ENCODE results near the gene LRR1. TPM values are rescaled to one million over a fixed set of nuclear protein-coding genes. Genes with fewer than 3 reads are reported as not detected.
A peak's percentile ranks its signal among the peaks of the same experiment; 100 is the strongest.

Gene LRR1
- total and polyA plus RNA-seq, 9 of the 15 experiments (the other 6 are each of a cell fraction or from before 2014, with no cell fraction given), result 26.5 to 58.1 (median 31.8) TPM

- ChIA-PET POLR2A (interaction anchor here (0.5 to 3.0 kb wide), 11 partner anchors 9 to 194 kb away, joined by 3 to 14 read pairs (median 4); partner anchors contain the start of genes LRR1, MGAT2, POLE2 and RPL36AL), CTCF (ENCODE audit: low intra/inter-chr PET ratio) (interaction anchor here (0.5 to 1.4 kb wide), 2 partner anchors 11 to 34 kb away, joined by 3 to 6 read pairs; partner anchors contain the start of gene RPL36AL)
- peaks cover 12% of the 10 kb centered on the region in 2 experiments; a peak in 4 of 5 replicates for H3K4me1 ChIP-seq (replicated peaks in 1 of 2; ENCODE audit: control insufficient read depth in 2 of 2, insufficient read depth in 2 of 2, low read length in 2 of 2)
- peak within 1 kb of the TSS; percentile 99 to 100 for H3K9ac ChIP-seq (ENCODE audit: insufficient read depth in 1 of 2, low read depth in 2 of 2, low read length in 2 of 2)
- H3K4me3 ChIP-seq, result peak within 1 kb of the TSS; percentile 82
- intact Hi-C loops (cut with micrococcal nuclease) (loop anchor here (1.0 to 5.0 kb wide), 4 partner anchors 8 to 266 kb away; partner anchors contain the start of genes MGAT2, NEMF and RPL36AL), in situ Hi-C loops (cut with MboI) (no loop called here)
- BruUV-seq (replicated peaks), result no TSS peak
- H3K4me2 ChIP-seq (ENCODE audit: insufficient read depth, low read length), result peak within 1 kb of the TSS; percentile 94
- H3K9me1 ChIP-seq (ENCODE audit: control insufficient read depth, insufficient read depth, low read length), result no peaks in the 10 kb centered on the region
- H3K79me2 ChIP-seq (ENCODE audit: control insufficient read depth, insufficient read depth, low read length), result peaks cover 53% of the 10 kb centered on the region
- peak within 1 kb of the TSS; percentile 84 for H2AFZ ChIP-seq (ENCODE audit: low read depth, low read length)
- H4K20me1 ChIP-seq (replicated peaks; ENCODE audit: control insufficient read depth, insufficient read depth, low read length), result peaks cover 30% of the 10 kb centered on the region
- peak within 1 kb of the TSS; percentile 92 for H3K27ac ChIP-seq (ENCODE audit: extremely low read depth, low read depth, low read length)
- no peaks in the 10 kb centered on the region for H3K9me3 ChIP-seq (replicated peaks; ENCODE audit: control insufficient read depth, insufficient read depth, low read depth, low read length)
- peaks cover 42% of the 10 kb centered on the region for H3K36me3 ChIP-seq (ENCODE audit: control insufficient read depth, insufficient read depth, low read length)
- ATAC-seq, result peak; percentile 83
- FAIRE-seq, result peak; percentile 93
- peak; percentile 80 to 97 (median 86) for DNase-seq (ENCODE audit: extremely low read depth in 1 of 4, low spot score in 3 of 4)
- H3K27me3 ChIP-seq (ENCODE audit: control insufficient read depth in 2 of 2, insufficient read depth in 2 of 2, low read length in 2 of 2), result no peaks in the 10 kb centered on the region
- WGBS (ENCODE audit: insufficient coverage, low coverage, missing lambda C conversion rate), result 0% methylated on average over 51 of the region's 55 CpGs
- TF ChIP-seq HMG20B (CRISPR knock-in tag; IDR thresholded peaks at IDR 0.05), result no peak
- TF ChIP-seq ZNF561 (CRISPR knock-in tag; conservative IDR thresholded peaks at IDR 0.05), result no peak
- TF ChIP-seq TCF7 (IDR thresholded peaks at IDR 0.05; ENCODE audit: borderline replicate concordance), result no peak
- no peak for TF ChIP-seq ZKSCAN8 (CRISPR knock-in tag; IDR thresholded peaks at IDR 0.05)
- peak; percentile 97 to 98 for TF ChIP-seq NRF1 (conservative IDR thresholded peaks at IDR 0.05 in 1 of 2, IDR thresholded peaks at IDR 0.05 in 1 of 2)
- no peak for TF ChIP-seq ZNF280B (CRISPR knock-in tag; IDR thresholded peaks at IDR 0.05)
- no peak for TF ChIP-seq ESRRB (CRISPR knock-in tag; IDR thresholded peaks at IDR 0.05; ENCODE audit: borderline replicate concordance)
- no peak for TF ChIP-seq TCF3 (CRISPR knock-in tag; IDR thresholded peaks at IDR 0.05)
- TF ChIP-seq ZC3H11A (IDR thresholded peaks at IDR 0.05; ENCODE audit: low read depth, low read length), result no peak
- TF ChIP-seq OTX1 (CRISPR knock-in tag; IDR thresholded peaks at IDR 0.05), result no peak
- TF ChIP-seq ZHX1 (conservative IDR thresholded peaks at IDR 0.05; ENCODE audit: low read length), result no peak
- TF ChIP-seq CLOCK (CRISPR knock-in tag; IDR thresholded peaks at IDR 0.05; ENCODE audit: borderline replicate concordance), result no peak
- peak; percentile 44 for TF ChIP-seq SAP30 (IDR thresholded peaks at IDR 0.05; ENCODE audit: borderline replicate concordance, insufficient read depth, low read depth, low read length, poor library complexity, severe bottlenecking)
- no peak for TF ChIP-seq CHD2 (IDR thresholded peaks at IDR 0.05; ENCODE audit: low read depth, low read length)
Measured at GRCh38 chr14:49585803-49586672, 12.7 kb upstream of the LRR1 start, which contains the start of gene RPS29. Gene RPS29, minus strand, starts transcription at chr14:49586380. Its CDS starts 34 bp downstream, at chr14:49586346.

Measured in K562 (cell line).